GM12801 (cell line): ENCODE results near the gene SUN2.

Source experiments
- CTCF ChIP-seq: IDR thresholded peaks from one replicate; pipeline ENCODE4 v1.5.1; 2011; ENCODE audit warnings: control low read depth; ENCODE audit not compliant: insufficient read length; ENCODE audit errors: extremely low read depth

The SUN2 gene

GRCh38 chr22:38697425-38698089 is 58.2 kb downstream of the SUN2 start:
- TF ChIP-seq CTCF, result no peak

GRCh38 chr22:38696606-38697424 is 59.0 kb downstream of the SUN2 start:
- TF ChIP-seq CTCF, result no peak

- TF ChIP-seq CTCF, result no peak
These were observed 60.9 kb downstream of the SUN2 start for GRCh38 chr22:38694940-38695339.

- TF ChIP-seq CTCF, result no peak
These were observed 61.7 kb downstream of the SUN2 start for GRCh38 chr22:38694049-38694448.

GRCh38 chr22:38689651-38690050 is 66.1 kb downstream of the SUN2 start:
- TF ChIP-seq CTCF, result no peak

GRCh38 chr22:38685761-38686160 is 70.0 kb downstream of the SUN2 start:
- no peak for TF ChIP-seq CTCF

GRCh38 chr22:38684895-38685294 is 70.9 kb downstream of the SUN2 start:
- no peak for TF ChIP-seq CTCF
